Right lobe of liver (tissue), 6 donors: ENCODE data around the gene RHBG. TPM values are rescaled to one million over a fixed set of nuclear protein-coding genes. Genes with fewer than 3 reads are reported as not detected.
A peak's percentile ranks its signal among the peaks of the same experiment; 100 is the strongest.
"Not testable (repeated sequence)": the region's sequence is repeated elsewhere in the genome, so short reads cannot be mapped to it uniquely, and the experiment has no call there.

Source experiments
- ATAC-seq, 4 donors: fragments of 200-7000 bp; cut with Tn5 transposase; one replicate each; pipeline ENCODE4 v1.9.1; 2020; ENCODE audit warnings: mild to moderate bottlenecking in 4 of 4, moderate library complexity in 4 of 4
- DNase-seq, 3 donors: peaks; one replicate each; pipeline ENCODE4 v3.0.0-alpha.2; 2020
- H3K27ac ChIP-seq, 3 donors: fragments of 200-600 bp; one replicate each; pipeline ENCODE4 v1.8.0; 2022
- H3K27me3 ChIP-seq, 2 donors: fragments of 200-600 bp; one replicate each; pipeline ENCODE4 v1.8.0; 2022
- H3K36me3 ChIP-seq, 4 donors: fragments of 200-600 bp; sonication (generic) in 1 of 4; one replicate each; pipeline versions ENCODE4 v1.5.1 to v1.8.0; 2017 to 2022; ENCODE audit warnings: control low read depth in 1 of 4
- H3K4me1 ChIP-seq, 4 donors: fragments of 200-600 bp; sonication (generic) in 1 of 4; one replicate each; pipeline versions ENCODE4 v1.5.1 to v1.8.0; 2017 to 2022; ENCODE audit warnings: control low read depth in 1 of 4
- H3K4me3 ChIP-seq, 3 donors: fragments of 200-600 bp; one replicate each; pipeline ENCODE4 v1.8.0; 2022
- H3K9me3 ChIP-seq, 4 donors: fragments of 200-600 bp; sonication (generic) in 1 of 4; one replicate each; pipeline versions ENCODE4 v1.5.1 to v1.8.0; 2017 to 2022; ENCODE audit warnings: control low read depth in 1 of 4
- POLR2A ChIP-seq: fragments of 450-650 bp; IDR thresholded peaks from one replicate; pipeline ENCODE4 v1.6.1; 2017; ENCODE audit warnings: antibody characterized with exemption, mild to moderate bottlenecking
- WGBS: methylation state at CpG from one replicate; pipeline ENCODE4 v1.1.6; 2018; ENCODE audit warnings: low coverage, low lambda C conversion rate; ENCODE audit not compliant: insufficient coverage; ENCODE audit errors: missing lambda C conversion rate; 5-methylcytosine and 5-hydroxymethylcytosine counted together
- intact Hi-C, 2 donors: fragments of 100-400 bp; cut with DNase I; formaldehyde crosslinking; loops; one replicate each; pipeline versions ENCODE4 v1.11.2 to v1.14.1; 2022
- long read RNA-seq: library from polyadenylated mRNA; unstranded; transcript quantifications from one replicate; pipeline ENCODE4 v2.0.0, GENCODE V29; 2019
- total RNA-seq, 6 experiments: library from RNA; depleted of rRNA in 2 of 6; stranded (reverse); fragments of >200 nt in 2 of 6; fragmentation: NEBNext Ultra II Directional in 3 of 6; extraction: Animal tissue kit (Norgen Biotek cat#: 25700) in 3 of 6; gene quantifications; one replicate each; pipeline versions ENCODE4 v1.1.0 to v1.2.4, GENCODE V29; 2016 to 2023
- TF ChIP-seq, protein P1 (sequence below), 4 donors: fragments of 200-600 bp in 3 of 4; fragments of 450-650 bp in 1 of 4; IDR thresholded peaks; one replicate each; pipeline versions ENCODE4 v1.5.1 to v1.8.0; 2016 to 2022; ENCODE audit warnings: antibody characterized with exemption in 4 of 4, mild to moderate bottlenecking in 2 of 4
- donor health status: DM: no; HTN: yes; CAD: no.
- donor health status: DM: no; HTN: no; CAD: no.
- donor health status: DM: no; HTN: no; CAD: no.
- donor health status: DM: no; HTN: yes; CAD: no.
- donor health status: DM: no; HTN: yes; CAD: no.

The RHBG gene, protein sequence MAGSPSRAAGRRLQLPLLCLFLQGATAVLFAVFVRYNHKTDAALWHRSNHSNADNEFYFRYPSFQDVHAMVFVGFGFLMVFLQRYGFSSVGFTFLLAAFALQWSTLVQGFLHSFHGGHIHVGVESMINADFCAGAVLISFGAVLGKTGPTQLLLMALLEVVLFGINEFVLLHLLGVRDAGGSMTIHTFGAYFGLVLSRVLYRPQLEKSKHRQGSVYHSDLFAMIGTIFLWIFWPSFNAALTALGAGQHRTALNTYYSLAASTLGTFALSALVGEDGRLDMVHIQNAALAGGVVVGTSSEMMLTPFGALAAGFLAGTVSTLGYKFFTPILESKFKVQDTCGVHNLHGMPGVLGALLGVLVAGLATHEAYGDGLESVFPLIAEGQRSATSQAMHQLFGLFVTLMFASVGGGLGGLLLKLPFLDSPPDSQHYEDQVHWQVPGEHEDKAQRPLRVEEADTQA
- total RNA-seq, result 1 to 10 TPM in 2 of 6 experiments, under 1 TPM in 2, not detected in 2; 0.42 to 1.6 (median 1.1) TPM
- long read RNA-seq, result 0 reads

DNA sequence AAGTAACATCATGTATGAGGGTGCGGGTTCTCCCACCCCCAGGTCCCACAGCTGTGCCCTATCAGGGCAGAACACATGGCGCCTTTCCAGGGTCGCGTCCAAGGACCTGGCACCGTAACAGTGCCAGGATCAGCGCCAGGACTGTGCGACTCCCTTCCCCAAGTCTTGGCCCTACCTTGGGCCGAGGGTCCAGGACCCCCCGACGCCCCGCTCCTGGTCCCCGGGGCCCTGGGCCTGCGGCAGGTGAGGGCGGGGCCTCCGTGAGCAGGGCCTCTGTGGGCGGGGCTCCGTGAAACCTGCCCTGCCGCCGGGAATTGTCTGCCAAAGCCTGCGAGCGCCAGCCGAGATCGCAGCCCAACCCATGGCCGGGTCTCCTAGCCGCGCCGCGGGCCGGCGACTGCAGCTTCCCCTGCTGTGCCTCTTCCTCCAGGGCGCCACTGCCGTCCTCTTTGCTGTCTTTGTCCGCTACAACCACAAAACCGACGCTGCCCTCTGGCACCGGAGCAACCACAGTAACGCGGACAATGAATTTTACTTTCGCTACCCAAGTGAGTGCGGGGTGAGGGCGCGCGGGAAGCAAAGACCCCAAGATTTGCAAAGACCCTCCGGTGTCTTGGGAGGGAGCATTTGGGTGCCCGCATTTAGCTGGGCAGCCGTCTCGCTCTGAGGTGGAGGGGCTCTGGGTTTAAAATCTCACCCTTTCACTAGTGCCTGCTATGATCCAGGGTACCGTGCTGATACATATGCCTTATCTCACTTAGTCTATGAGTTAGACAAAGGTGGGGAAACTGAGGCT, at the start of gene RHBG:
RHBG (plus strand) TSS at position 323 of the 796 bp plus-strand sequence; CDS start at position 362, 39 bp downstream.
- TF ChIP-seq, protein P1, sequence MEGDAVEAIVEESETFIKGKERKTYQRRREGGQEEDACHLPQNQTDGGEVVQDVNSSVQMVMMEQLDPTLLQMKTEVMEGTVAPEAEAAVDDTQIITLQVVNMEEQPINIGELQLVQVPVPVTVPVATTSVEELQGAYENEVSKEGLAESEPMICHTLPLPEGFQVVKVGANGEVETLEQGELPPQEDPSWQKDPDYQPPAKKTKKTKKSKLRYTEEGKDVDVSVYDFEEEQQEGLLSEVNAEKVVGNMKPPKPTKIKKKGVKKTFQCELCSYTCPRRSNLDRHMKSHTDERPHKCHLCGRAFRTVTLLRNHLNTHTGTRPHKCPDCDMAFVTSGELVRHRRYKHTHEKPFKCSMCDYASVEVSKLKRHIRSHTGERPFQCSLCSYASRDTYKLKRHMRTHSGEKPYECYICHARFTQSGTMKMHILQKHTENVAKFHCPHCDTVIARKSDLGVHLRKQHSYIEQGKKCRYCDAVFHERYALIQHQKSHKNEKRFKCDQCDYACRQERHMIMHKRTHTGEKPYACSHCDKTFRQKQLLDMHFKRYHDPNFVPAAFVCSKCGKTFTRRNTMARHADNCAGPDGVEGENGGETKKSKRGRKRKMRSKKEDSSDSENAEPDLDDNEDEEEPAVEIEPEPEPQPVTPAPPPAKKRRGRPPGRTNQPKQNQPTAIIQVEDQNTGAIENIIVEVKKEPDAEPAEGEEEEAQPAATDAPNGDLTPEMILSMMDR (IDR thresholded peaks at IDR 0.05), result no peak
- no peak for TF ChIP-seq POLR2A
- WGBS, result 6% methylated on average over 19 of the region's 48 CpGs
- ATAC-seq, result peak; percentile 88 to 93 (median 92)
- H3K4me1 ChIP-seq, result peaks cover 0 to 23% (median 0%) of the 10 kb centered on the region in 4 donors
- no peaks in the 10 kb centered on the region for H3K36me3 ChIP-seq
- peak; percentile 76 to 85 (median 80) for DNase-seq
- peak within 1 kb of the TSS; percentile 37 to 65 (median 55) for H3K4me3 ChIP-seq
- no peaks in the 10 kb centered on the region for H3K27me3 ChIP-seq
- H3K27ac ChIP-seq, result peak within 1 kb of the TSS in 2 of 3 donors; percentile 7 to 11
- intact Hi-C loops, result no loop called here
- no peaks in the 10 kb centered on the region for H3K9me3 ChIP-seq

DNA sequence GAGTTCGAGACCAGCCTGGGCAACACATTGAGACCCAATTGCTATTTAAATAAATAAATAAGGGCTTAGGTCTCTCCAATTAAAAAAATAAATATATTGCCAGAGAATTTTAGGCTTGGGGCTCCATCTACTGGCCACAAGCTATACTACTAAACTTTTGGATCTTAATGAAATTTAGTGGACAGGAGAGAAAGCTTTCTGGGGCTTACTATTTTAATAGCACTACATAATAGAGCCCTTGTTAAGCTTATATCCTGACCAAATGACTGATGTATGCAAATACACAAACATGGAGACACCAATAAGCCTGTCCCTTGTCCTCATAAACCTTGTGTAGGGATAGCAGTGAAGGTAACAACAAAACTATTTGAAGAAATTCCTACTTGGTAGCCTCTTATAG, 49.3 kb upstream of the RHBG start:
- TF ChIP-seq POLR2A, result no peak
- TF ChIP-seq, protein P1 (IDR thresholded peaks at IDR 0.05), result peak; percentile 35 to 59 (median 54)
- Histone ChIP-seq H3K27ac (no peak overlapping the region), H3K4me1 (no peaks in the 10 kb centered on the region), H3K36me3 (peaks cover 18 to 100% (median 66%) of the 10 kb centered on the region in 4 donors), H3K4me3 (no peak overlapping the region), H3K9me3 (no peaks in the 10 kb centered on the region), H3K27me3 (no peaks in the 10 kb centered on the region)
- WGBS, result no CpG with 5 or more reads among the region's 1 CpG
- peak in 2 of 4 donors; percentile 36 to 40 for ATAC-seq
- intact Hi-C loops, result no loop called here
- no peak for DNase-seq

DNA sequence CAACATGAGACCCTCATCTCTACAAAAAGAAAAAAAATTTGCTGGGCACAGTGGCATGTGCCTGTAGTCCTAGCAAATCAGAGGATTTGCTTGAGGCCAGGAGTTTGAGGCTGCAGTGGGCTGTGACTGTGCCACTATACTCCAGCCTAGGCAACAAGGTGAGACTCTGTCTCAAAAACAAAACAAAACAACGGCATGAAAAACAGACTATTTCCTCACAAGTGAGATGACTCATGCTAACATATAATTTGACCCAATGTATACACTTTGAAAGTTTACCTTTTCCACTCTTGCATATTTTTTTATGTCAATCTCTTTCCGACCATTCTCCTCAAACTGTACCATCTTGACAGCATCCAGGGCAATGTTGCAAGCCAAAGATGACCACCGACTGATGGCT, 48.5 kb upstream of the RHBG start:
- no peaks in the 10 kb centered on the region for H3K9me3 ChIP-seq
- intact Hi-C loops, result no loop called here
- WGBS, result 71% methylated on average over 3 of the region's 3 CpGs
- TF ChIP-seq POLR2A, result no peak
- TF ChIP-seq, protein P1 (IDR thresholded peaks at IDR 0.05), result no peak
- H3K27me3 ChIP-seq, result no peaks in the 10 kb centered on the region
- no peaks in the 10 kb centered on the region for H3K4me1 ChIP-seq
- peaks cover 18 to 100% (median 63%) of the 10 kb centered on the region in 4 donors for H3K36me3 ChIP-seq
- H3K4me3 ChIP-seq, result no peak overlapping the region
- ATAC-seq, result no peak
- no peak overlapping the region for H3K27ac ChIP-seq
- no peak for DNase-seq

DNA sequence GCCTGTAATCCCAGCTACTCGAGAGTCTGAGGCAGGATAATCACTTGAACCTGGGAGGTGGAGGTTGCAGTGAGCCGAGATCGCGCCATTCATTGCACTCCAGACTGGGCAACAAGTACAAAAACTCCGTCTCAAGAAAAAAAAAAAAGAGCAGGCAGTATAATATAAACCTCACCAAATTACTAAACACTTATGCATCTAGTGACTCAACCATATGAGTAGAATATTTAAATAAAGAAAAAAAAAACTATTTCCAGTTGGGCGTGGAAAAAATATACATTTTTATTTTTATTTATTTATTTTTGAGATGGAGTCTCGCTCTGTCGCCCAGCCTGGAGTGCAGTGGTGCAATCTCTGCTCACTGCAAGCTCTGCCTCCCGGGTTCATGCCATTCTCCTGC, 45.8 kb upstream of the RHBG start:
- H3K9me3 ChIP-seq, H3K4me1 ChIP-seq, ATAC-seq, H3K4me3 ChIP-seq, DNase-seq, H3K27ac ChIP-seq, H3K27me3 ChIP-seq, intact Hi-C loops: not testable (repeated sequence)
- 93% methylated on average over 7 of the region's 9 CpGs for WGBS
- peaks cover 18 to 86% (median 41%) of the 10 kb centered on the region in 4 donors for H3K36me3 ChIP-seq
